GM13976 (cell line): ENCODE data around the gene USP22.

Experiments used
- DNase-seq: peaks from one replicate; pipeline ENCODE4 v3.0.0; 2012; ENCODE audit warnings: low spot score
- CTCF ChIP-seq: IDR thresholded peaks from 2 replicates; pipeline ENCODE4 v1.5.1; 2012; ENCODE audit warnings: borderline replicate concordance, mild to moderate bottlenecking; ENCODE audit not compliant: insufficient read depth; ENCODE audit errors: extremely low read depth, missing control alignments, control extremely low read depth
- in situ Hi-C: fragments of 300-500 bp; cut with MboI; formaldehyde crosslinking; loops from one replicate; pipeline ENCODE4 v1.12.0; 2022; ENCODE audit warnings: low sequenced_read_pairs, mixed read lengths, inconsistent platforms; ENCODE audit not compliant: unreplicated experiment

Gene USP22

GRCh38 chr17:21008992-21009671, 33.7 kb downstream of the USP22 start:
- TF ChIP-seq CTCF, result no peak
- DNase-seq, result no peak
- in situ Hi-C loops, result no loop called here

GRCh38 chr17:21008160-21008915, 34.5 kb downstream of the USP22 start:
- in situ Hi-C loops, result no loop called here
- DNase-seq, result no peak
- no peak for TF ChIP-seq CTCF

- in situ Hi-C loops, result no loop called here
- no peak for DNase-seq
- TF ChIP-seq CTCF, result no peak
These were observed 35.2 kb downstream of the USP22 start for GRCh38 chr17:21007646-21008045.

GRCh38 chr17:21005803-21006202, 37.0 kb downstream of the USP22 start:
- TF ChIP-seq CTCF, result no peak
- in situ Hi-C loops, result no loop called here
- DNase-seq, result no peak

GRCh38 chr17:21005367-21005766, 37.4 kb downstream of the USP22 start:
- in situ Hi-C loops, result no loop called here
- DNase-seq, result no peak
- TF ChIP-seq CTCF, result no peak

GRCh38 chr17:21004016-21004930, 38.5 kb downstream of the USP22 start:
- in situ Hi-C loops, result no loop called here
- no peak for DNase-seq
- no peak for TF ChIP-seq CTCF
